Stimulated activated CD4-positive, alpha-beta T cell treated with anti-CD3 and anti-CD28 coated beads, TNF-alpha, amount 100 ng/mL, for 48 hours (primary cell): ENCODE data around the gene WLS.

Experiments used
- DNase-seq, 3 donors: peaks; one replicate each; pipeline ENCODE4 v3.0.0-alpha.2; 2020; ENCODE audit warnings: low read depth in 3 of 3

The WLS gene

DNA sequence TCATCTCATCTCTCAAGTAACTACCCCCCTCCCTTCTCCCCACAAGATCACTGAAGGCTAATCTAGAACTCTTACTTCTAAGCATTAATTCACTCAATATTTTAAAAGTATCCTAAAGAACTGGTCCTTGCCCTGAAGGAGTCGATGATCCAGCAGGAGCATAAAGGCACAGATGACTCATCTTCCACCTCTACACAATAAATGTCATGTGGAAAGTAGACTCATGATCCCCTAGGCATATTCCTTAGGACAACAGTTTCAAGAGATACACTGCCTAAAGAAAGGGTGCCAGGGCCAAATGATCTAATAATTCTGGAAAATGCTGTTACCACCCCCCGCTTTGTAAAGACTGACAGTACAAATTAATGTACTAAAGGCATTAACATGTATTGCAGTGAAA, 96.1 kb downstream of the WLS start:
- DNase-seq, result no peak

DNA sequence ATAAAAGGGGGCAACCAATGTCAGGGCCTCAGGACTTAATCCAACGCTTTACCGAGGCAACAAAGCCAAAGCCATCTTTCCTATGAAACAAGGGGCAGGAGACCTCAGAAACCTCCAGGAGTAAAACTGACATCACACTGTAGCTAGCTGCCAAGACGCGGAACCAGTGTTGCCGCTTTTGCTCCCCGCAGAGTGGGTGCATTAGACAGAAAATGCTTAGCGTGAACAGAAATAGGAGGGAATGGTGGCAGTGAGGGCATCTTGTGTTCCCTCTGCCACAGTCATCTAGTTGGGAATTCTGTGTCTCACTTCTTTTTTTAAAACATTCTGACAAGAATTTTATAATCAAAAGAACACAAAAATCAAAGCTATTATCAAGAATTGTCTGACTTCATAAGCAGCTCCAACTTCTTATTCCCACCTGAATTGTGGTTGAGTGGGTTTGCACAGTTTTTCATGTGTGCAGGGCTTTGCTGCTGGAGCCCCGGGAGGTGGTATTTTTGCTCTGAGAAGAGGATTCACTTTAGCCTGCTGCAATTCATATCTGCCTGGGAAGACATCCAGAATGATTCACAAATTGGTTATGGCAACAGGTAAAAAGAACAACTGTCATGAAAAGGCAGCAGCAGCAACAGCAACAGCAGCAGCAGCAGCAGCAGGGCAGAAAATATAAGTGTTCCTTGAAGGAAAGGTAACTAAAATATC, 99.7 kb downstream of the WLS start:
- no peak for DNase-seq

DNA sequence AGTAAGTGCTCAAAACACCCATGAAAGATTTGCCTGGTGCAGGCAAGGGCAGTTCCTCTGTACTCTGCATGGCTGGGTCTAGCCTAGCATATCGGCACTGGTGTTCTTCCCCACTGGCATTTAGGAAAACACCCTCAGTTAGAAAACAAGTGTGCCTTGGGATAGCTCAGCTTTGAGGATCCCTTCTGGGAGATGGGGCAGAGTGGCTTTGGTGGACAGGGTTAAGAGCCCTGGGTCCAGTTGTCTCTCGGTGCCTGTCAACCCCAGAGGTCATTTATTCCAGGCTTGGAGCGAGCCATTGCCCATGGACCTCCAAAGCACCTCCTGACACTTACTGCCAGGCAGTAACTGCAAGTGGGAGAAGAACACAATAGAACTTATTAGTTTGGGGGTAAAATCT, 101.1 kb downstream of the WLS start:
- no peak for DNase-seq

DNA sequence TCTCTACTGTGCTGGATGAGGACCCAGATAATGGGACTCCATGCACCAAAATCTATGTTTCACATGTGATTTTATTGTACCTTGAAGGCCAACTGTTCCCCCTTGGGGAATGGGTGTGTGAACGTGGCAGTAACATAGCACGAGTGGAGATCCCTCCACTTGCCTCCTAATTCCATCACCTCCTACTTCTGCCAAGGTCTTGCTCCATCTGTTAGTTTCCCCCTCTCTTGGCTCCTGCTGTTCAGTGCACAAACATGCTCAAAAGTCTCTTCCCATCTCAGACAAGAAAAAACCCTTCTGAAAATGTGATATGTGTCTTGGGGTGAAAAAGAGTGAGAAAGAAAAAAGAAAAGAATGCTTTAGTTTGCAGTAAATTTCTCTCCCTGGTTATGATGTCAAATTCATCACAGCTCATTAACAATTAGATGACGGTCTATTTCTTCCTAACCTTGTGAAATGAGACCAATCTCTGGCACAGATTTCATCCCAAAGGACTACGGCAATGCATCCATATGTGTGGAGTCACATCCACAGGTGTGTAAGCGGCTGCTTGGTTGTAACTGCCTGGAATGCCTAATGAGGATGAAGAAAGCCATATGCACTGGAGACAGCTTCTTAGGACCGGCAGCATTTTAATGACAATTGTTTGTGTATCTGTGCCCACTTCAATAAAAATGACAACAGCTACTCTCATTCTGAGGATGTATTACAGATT, 102.6 kb downstream of the WLS start:
- DNase-seq, result no peak

DNA sequence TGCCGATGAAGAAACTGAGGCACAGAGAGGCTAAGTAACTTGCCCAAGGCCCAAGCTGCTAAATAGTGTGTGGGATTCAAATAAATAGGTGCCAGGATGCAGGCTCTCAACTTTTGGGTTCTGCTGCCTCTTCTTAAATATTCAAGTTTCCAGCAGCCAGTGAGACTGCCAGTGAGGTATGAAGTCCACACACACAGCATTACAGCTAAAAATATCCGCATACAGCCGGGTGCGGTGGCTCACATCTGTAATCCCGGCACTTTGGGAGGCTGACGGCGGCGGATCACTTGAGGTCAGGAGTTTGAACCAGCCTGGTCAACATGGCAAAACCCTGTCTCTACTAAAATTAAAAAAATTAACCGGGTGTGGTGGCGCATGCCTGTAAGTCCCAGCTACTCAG, 103.5 kb downstream of the WLS start:
- no peak for DNase-seq

DNA sequence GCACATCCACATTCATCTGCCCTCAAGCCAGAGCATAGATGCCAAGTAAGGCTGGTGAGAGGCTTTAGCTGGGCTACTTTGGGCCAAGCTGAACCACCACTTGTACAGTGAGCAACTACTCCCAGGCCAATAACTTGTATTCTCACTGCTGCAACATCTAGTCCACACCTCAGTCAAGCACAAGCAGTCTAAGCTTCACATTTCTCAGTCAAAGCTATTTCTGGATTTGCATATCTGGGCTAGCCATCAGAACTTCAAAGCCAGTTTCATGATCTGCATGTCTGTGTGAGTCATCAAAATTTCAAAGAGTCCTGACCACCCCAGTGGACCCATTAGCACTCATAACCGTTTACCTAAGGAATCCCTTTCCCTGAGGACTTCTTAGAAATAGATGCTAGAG, 104.2 kb downstream of the WLS start:
- DNase-seq, result no peak

DNA sequence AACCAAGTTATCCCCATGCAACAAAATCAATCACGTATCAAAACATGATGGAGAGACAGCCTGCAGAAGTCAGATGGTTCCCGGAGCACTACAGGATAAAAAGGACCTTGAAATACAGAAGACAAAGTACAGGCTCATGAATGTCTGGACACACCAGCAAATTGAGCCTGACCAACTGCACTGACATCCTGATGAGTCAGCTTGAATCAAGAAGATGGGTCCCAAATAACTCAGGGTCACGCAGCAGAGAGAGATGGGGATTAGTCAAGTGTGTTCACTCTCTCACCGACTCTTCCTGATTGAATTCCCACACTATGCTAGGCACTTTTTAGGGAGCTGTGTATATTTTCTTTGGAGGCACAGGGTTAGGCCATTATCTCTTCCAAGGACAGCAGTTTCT, 110.8 kb downstream of the WLS start:
- DNase-seq, result no peak

DNA sequence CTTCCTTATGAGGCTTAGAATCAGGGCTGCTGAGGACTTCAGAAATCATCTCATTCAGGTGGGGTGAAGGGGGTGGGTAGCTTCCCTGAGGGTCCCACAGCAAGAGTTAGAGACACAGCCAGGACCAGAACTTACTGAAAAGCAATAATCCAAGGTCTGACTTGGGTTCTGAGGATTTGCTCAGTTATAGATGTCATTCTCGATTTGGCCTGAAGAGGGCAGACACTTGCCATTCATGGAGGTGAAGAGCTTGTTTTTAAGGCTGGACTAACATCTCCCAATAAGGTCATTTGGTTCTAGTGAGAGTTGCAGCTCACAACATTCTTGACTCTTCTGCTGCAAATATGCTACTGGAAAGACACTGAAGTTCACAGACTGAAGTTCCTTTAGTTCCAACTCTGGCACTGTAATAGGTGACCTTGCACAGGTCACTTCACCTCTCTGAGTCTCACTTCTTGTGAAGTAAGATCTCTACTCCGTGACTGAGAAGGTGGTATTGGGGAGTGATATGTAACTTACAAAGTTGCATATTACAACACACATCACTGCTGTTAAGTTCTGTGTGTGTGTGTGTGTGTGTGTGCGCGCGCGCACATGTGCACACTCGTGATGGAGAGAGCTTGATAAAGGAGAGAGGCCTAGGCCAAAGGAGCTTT, 112.1 kb downstream of the WLS start:
- peak in 2 of 3 donors; percentile 13 to 14 for DNase-seq

DNA sequence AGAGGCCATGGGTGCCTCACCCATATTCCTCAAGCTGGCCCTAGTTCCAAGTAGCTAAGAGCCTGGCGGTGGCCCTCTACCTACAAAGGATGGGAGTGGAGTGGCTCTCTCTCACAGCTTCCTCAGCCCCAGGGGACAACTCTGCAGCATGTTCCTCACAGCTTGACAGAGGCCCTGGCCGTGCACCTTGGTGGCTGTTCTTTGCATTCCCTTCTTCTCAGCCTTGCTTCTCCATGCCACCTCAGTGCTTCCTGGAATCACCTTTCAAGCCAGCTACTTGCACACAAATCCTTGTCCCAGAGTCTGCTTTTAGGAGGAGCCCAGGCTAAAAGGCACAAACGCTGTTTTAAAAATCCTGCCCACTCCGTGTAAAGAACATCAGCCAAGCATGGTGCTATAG, 112.9 kb downstream of the WLS start:
- no peak for DNase-seq

DNA sequence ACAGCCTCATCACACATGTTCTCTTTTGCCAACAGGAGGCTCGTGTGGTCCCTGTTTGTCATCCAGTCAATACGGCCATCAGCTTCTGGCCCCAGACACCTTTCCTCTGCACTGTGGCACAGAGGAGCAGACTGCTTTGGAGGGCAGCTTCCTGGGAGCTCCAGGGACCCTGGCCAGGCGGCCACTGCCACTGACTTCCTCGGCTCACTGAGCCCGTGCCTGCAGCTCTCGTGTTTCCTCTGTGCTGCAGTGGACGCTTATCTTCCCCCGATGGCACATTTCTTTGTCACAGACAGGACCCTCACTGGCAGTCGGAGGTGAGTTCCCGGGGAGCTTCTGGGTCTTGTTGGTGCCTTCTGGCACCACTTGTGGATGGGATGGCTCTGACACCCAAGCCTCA, 114.9 kb downstream of the WLS start:
- no peak for DNase-seq

DNA sequence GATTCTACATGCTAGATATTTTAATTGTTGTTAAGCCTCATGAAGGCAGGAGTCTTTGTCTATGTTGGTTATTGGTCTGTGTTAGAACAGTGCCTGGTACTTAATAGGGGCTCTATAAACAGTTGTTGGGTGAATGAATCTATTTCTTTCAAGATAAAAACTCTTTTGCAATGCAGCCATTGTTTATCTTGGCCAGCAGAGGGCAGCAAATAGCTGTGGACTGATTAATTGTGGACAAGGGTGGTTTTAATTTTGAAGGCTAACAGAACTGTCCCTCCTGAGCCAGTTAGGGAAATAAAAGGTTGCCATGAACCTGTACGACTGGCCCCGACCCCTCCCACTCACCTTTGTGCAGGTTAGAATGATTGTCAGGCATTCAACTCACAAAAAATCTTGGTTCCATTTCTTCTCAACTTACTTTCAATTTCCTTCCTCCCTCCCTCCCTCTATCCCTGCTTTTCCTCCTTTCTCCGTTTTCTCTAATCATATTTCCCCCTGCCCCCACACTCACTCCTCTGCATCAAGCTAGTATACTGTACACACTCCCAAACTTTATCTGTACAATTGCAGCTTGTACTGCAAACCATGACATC, 115.6 kb downstream of the WLS start:
- peak in 2 of 3 donors; percentile 14 to 26 for DNase-seq

DNA sequence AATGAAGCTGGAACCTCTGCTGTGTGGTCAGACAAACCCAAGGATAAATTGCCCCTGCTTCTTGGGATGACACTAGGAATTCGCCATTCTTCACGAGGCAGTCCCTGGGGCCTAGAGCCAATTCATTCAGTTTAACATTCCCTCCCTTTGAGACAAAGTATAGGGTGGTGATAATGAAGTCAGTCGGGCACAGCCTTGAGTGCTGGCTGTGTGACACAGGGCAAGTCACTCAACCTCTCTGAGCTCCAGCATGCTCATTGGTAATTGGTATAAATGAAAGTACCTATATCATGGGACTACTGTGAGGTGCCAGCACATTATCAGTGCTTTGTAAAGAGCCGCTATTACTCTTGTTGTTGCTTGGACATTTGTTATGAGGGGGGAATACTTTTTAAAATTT, 117.0 kb downstream of the WLS start:
- DNase-seq, result no peak

DNA sequence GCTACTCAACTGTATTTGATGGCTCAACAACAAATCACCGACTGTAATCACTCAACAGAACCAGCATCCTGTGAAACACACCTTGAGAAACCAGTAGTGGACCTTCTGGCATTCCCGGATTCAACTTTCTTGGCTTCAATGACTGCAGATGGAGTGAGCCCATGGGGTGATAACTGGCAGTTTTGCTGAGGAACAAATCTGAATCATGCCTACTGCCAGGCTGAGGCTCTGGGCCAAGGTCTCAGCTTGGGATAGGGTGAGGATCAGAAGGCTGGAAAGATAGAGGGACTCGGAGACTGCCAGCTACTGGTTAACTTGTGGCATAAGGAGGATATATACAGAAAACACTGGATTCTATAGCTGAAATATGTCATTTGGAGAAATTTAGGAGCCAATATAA, 118.4 kb downstream of the WLS start:
- no peak for DNase-seq

DNA sequence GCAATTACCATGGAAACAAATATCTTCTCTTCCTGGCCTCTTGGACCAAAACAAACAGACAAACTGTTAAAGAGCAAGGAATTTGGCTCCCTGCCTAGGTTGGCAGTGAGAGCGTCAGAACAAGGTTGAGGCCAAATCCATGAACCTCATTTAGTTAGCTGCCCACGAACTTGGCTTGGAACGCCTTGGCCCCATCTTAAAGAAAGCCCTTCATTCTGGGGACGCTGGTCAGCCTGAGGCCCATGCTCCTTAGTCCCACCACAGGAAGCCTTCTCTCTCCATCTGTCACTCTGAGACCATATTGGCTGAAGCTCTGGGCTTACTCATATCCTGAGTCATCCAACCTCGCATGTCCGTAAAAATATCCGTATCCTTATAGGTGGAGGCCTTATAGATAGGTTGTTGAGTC, 119.5 kb downstream of the WLS start:
- DNase-seq, result no peak

DNA sequence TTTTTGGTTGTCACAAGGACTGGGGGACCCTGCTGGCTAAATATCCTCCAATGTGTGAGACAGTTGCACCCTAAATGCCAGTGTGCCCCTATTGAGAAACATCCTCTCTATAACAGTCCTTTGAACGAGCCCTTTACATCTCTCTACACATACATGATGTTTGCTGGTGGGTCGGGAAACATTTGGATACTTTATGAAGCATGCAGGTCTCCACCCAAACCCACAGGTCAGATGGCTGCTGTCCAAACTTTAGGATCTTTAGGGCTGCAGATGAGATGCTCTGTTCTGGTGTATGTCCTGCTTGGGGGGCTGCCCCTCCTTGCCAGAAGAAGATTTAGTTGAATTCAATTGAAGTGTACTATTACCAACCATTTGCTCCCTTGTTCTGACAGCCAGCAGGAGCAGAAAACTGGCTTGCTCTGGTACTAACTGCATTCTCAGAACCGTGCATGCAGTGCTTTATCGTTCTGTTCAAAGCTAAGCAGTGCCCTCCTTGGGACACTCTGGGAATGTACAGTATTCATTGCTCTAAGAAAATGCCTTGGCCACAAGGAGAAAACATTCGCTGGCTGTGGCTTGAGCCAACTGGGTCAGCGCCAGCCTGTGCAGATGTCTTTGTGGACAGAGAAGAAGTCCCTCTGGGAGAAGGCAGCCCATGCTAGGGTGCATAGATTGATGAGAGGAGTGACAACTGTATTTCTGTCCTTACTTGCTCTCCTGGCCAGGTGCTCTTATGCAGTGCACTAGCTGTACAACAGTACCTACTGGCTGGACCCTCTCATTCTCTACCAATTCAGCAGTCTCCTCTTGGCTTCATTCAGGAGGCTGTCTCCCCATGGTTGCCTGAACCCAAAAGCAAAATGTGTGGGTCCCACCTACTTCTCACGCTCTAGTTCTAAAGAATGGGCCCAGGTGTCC, 120.5 kb downstream of the WLS start:
- DNase-seq, result no peak

DNA sequence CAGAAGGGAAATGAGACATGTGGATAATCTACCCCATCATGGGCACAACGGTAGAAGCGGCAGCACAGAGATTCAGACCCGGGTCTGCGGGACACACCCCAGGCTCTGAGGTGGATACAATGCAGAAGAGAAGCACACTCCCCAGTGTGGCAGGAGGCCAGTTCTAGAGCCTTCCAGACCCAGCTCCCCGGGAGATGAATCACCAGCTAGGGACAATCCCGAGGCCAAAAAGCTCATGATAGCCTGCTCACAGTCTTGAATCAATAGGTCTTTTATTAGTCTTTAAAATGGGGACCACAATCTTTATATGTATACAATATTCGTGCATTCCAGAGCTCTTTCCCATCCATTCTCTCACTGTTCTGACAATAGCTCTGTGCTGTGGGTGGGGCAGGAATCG, 124.6 kb downstream of the WLS start:
- DNase-seq, result no peak

DNA sequence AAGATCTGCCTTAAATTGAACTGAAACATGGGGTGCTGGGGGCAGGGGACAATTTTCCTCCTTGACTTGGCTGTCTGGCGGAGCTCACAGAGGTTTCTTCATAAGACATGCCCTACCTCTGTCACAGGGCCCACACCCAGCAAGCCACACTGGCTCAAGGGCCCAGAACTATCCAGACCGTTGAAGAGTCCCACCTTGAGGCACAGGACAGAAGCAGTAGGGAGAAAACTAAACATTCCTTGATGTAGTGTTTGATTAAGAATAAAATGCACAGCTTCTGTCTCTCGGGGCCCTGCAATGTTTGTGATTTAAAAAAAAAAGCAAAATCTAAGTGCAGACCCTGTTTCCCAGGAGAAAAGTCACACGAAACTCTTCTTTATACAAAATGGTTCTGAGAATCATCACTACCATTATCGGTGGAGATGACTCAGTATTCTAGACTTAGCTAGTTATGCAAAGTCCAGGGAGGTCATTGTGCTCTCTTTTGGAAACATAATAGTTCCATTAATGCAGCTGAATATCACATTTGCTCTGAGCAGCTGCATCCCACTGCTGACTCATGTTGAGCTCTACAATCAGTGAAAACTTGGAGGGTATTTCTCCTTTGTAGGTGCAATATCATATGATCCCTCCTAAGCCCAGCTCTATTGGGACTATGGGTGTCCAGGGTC, 128.3 kb downstream of the WLS start:
- no peak for DNase-seq

DNA sequence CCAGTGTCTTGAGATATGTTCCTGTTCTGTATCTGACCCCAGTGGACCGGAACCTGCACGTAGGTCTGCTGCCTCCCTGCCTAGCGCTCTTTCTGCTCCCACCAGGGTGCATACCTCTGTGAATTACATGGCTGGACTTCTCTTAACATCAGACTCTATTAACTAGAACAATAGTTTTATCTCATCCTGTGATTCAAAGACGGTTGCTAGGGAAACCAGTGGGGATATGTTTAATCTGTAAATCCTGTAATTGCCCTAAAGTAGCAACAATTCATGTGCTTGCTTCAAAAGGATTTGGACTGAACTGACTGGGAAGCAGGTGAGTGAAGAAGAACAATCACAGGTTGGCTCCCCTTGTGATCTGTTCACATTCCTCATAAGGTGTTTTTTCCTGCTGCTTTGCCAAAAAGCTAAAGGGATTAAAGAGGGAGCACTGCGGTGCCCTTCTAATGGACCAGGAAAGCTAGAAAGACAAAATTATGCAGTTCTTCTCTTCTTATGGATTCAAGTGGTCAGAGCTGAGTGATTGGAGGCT, 129.2 kb downstream of the WLS start:
- DNase-seq, result no peak

DNA sequence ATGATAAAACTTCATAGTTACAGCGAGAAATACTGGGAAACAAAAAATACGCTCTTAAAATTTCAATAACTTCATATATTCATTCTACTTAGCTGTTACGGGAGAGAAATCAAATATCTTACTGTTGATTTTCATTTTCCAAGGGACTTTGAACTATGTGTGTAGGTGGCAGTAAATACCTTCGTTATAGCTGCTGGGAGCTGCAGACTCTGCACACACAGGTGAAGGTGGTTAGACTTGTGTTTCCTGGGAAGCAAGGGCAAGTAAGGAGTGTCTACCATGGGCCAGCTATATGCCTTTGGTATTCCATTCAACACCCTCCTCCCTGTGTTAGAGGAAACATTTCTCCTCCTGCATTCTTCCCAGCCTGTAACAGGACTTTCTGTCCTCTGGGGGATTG, 130.5 kb downstream of the WLS start:
- DNase-seq, result no peak

DNA sequence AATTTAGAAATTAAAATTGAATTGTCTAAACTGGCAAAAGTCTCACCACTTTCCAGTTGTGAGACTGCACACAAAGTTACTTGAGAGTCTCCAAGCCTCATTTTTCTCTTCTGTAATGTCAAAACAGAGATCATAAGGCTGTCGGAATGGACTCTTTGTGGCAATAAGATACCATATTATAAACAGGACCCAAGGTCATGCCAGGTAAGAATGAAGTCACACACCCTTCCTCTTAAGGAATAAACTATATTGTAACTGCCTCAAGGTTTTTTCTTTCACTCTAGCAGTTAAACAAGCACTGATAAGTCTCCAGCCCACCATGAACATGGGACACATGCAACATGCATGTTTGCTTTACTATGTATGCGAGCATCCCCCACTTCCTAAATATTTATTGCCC, 131.8 kb downstream of the WLS start:
- DNase-seq, result no peak

DNA sequence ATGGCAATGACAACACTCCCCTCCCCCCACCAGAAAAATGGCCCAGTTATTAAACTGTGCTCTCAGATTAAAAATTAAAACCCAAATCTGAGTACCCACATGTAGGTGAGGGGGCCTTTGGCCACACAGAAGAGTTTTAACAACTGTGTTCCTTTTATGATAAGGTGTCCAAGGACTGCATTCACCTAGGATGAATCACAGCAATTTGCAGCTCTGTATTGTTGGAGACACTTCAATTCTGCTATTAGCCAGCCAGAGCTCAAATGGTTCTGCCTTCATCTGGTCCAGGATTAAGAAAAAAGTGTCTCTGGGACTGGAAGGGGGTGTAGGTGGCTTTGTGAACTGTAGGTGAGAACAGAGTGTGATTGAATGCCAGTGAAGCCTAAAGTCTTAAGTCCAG, 138.6 kb downstream of the WLS start:
- DNase-seq, result no peak
